ENCODE results near the gene MMS19. TPM values are rescaled to one million over a fixed set of nuclear protein-coding genes. Genes with fewer than 3 reads are reported as not detected.
"Not testable (repeated sequence)": the region's sequence is repeated elsewhere in the genome, so short reads cannot be mapped to it uniquely, and the experiment has no call there.

The MMS19 gene
- total RNA-seq, 2 experiments from 2014 or later, result 74.8 to 95.7 TPM

- Histone ChIP-seq H3K27ac (ENCODE audit: low read depth, low read length, poor library complexity, severe bottlenecking) (no peak overlapping the region), H3K36me3 (ENCODE audit: insufficient read depth, low read length) (peaks cover 98% of the 10 kb centered on the region), H2AFZ (ENCODE audit: low read length) (no peak overlapping the region), H3K9me3 (ENCODE audit: low read length) (no peaks in the 10 kb centered on the region), H4K20me1 (ENCODE audit: insufficient read depth, low read length) (no peaks in the 10 kb centered on the region), H3K4me2 (ENCODE audit: low read length) (no peak overlapping the region), H3K4me1 (ENCODE audit: insufficient read depth, low read length, poor library complexity, severe bottlenecking) (no peaks in the 10 kb centered on the region), H3K9me2 (ENCODE audit: insufficient read depth, low read length) (no peaks in the 10 kb centered on the region), H3K4me3 (ENCODE audit: low read depth, low read length, poor library complexity, severe bottlenecking) (no peak overlapping the region), H3K79me2 (ENCODE audit: insufficient read depth, low read depth, low read length) (no peaks in the 10 kb centered on the region)
- BruUV-seq (replicated peaks), result no TSS peak
- ChIA-PET POLR2A (interaction anchor here (1.1 to 1.2 kb wide), 2 partner anchors 13 to 16 kb away, joined by 3 read pairs; no protein-coding TSS in a partner anchor), CTCF (ENCODE audit: unreplicated experiment) (no interaction called here)
- intact Hi-C loops (cut with micrococcal nuclease; ENCODE audit: unreplicated experiment), result no loop called here
- no peak for TF ChIP-seq CTCF (conservative IDR thresholded peaks at IDR 0.05; ENCODE audit: low read length)
- no peak for TF ChIP-seq EZH2phosphoT487 (IDR thresholded peaks at IDR 0.05; ENCODE audit: borderline replicate concordance, low read depth, low read length)
- DNase-seq (ENCODE audit: low spot score), result no peak
These were observed 23.3 kb downstream of the MMS19 start for GRCh38 chr10:97474918-97475317.

- CTCF ChIA-PET (ENCODE audit: unreplicated experiment); DNase-seq (ENCODE audit: low spot score): not testable (repeated sequence)
These were observed 29.4 kb downstream of the MMS19 start for GRCh38 chr10:97468781-97469180.

GRCh38 chr10:97468162-97468561, 30.1 kb downstream of the MMS19 start:
- DNase-seq (ENCODE audit: low spot score), result peak; percentile 84
- Histone ChIP-seq H3K79me2 (ENCODE audit: insufficient read depth, low read depth, low read length) (no peaks in the 10 kb centered on the region), H2AFZ (ENCODE audit: low read length) (no peak overlapping the region), H4K20me1 (ENCODE audit: insufficient read depth, low read length) (no peaks in the 10 kb centered on the region), H3K36me3 (ENCODE audit: insufficient read depth, low read length) (peaks cover 97% of the 10 kb centered on the region), H3K9me2 (ENCODE audit: insufficient read depth, low read length) (no peaks in the 10 kb centered on the region), H3K4me1 (ENCODE audit: insufficient read depth, low read length, poor library complexity, severe bottlenecking) (peaks cover 10% of the 10 kb centered on the region), H3K4me3 (ENCODE audit: low read depth, low read length, poor library complexity, severe bottlenecking) (no peak overlapping the region), H3K4me2 (ENCODE audit: low read length) (no peak overlapping the region), H3K9me3 (ENCODE audit: low read length) (no peaks in the 10 kb centered on the region), H3K27ac (ENCODE audit: low read depth, low read length, poor library complexity, severe bottlenecking) (peak overlapping the region; percentile 40)
- BruUV-seq (replicated peaks), result no TSS peak
- ChIA-PET CTCF (ENCODE audit: unreplicated experiment) (no interaction called here), POLR2A (interaction anchor here (0.6 to 1.8 kb wide), 8 partner anchors 11 to 1238 kb away, joined by 3 to 12 read pairs (median 4); no protein-coding TSS in a partner anchor)
- intact Hi-C loops (cut with micrococcal nuclease; ENCODE audit: unreplicated experiment), result loop anchor here (1.0 kb wide), 1 partner anchor 144 kb away; no protein-coding TSS in a partner anchor
- TF ChIP-seq CTCF (conservative IDR thresholded peaks at IDR 0.05; ENCODE audit: low read length) (no peak), EZH2phosphoT487 (IDR thresholded peaks at IDR 0.05; ENCODE audit: borderline replicate concordance, low read depth, low read length) (no peak)

More at GRCh38 chr10:97468781-97469180, 29.4 kb downstream of the MMS19 start:
- intact Hi-C loops (cut with micrococcal nuclease; ENCODE audit: unreplicated experiment), result loop anchor here (1.0 kb wide), 1 partner anchor 144 kb away; no protein-coding TSS in a partner anchor
- peak overlapping the region; percentile 40 for H3K27ac ChIP-seq (ENCODE audit: low read depth, low read length, poor library complexity, severe bottlenecking)
- H3K4me1 ChIP-seq (ENCODE audit: insufficient read depth, low read length, poor library complexity, severe bottlenecking), result peaks cover 10% of the 10 kb centered on the region
- not testable (repeated sequence) for H4K20me1 ChIP-seq (ENCODE audit: insufficient read depth, low read length); H3K4me3 ChIP-seq (ENCODE audit: low read depth, low read length, poor library complexity, severe bottlenecking); H3K9me2 ChIP-seq (ENCODE audit: insufficient read depth, low read length); H3K79me2 ChIP-seq (ENCODE audit: insufficient read depth, low read depth, low read length); BruUV-seq (replicated peaks); H3K4me2 ChIP-seq (ENCODE audit: low read length); H3K9me3 ChIP-seq (ENCODE audit: low read length); H2AFZ ChIP-seq (ENCODE audit: low read length)
- peaks cover 97% of the 10 kb centered on the region for H3K36me3 ChIP-seq (ENCODE audit: insufficient read depth, low read length)
- POLR2A ChIA-PET, result interaction anchor here (1.1 to 1.8 kb wide), 2 partner anchors 23 to 71 kb away, joined by 4 to 10 read pairs; no protein-coding TSS in a partner anchor
